Stimulated activated naive CD8-positive, alpha-beta T cell treated with anti-CD3 and anti-CD28 coated beads, Interleukin-15, Interleukin-2, amounts not matched to agents 100 ng/mL and 50 ng/mL, for 24 hours (primary cell): ENCODE data around the gene EPHA4.

ENCODE experiments used
- H3K27ac Mint-ChIP-seq: one replicate; pipeline ENCODE4 v1.8.0; 2021; ENCODE audit warnings: mild to moderate bottlenecking, mixed read lengths
- H3K27me3 Mint-ChIP-seq: one replicate; pipeline ENCODE4 v1.8.0; 2021; ENCODE audit warnings: mixed read lengths
- H3K36me3 Mint-ChIP-seq: one replicate; pipeline ENCODE4 v1.8.0; 2021; ENCODE audit warnings: low read depth, mixed read lengths
- H3K4me1 Mint-ChIP-seq: one replicate; pipeline ENCODE4 v1.8.0; 2021; ENCODE audit warnings: low read depth, mixed read lengths
- H3K4me3 Mint-ChIP-seq: one replicate; pipeline ENCODE4 v1.8.0; 2021; ENCODE audit warnings: mild to moderate bottlenecking, mixed read lengths
- H3K9me3 Mint-ChIP-seq: one replicate; pipeline ENCODE4 v1.8.0; 2021; ENCODE audit warnings: mixed read lengths

EPHA4 gene

DNA sequence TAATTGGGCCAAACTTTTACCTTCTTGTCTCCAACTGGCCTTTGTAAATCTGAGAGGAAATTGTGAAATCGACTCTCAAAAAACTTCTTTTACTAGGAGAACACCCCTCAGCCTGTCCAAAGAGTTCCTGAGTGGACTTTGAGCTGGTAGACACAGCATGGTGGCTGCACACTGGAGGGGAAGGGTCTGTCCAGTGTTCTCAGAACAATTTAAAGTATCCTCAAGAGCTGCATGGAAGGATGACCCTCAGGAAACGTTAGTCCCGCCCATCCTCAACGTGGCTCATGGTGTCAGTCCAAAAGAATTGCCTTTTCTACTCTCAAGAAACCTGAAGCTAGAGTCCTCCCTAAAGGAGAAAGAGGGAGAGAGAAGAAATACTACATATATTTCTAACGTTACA lies 182.7 kb downstream of the EPHA4 start:
- Mint-ChIP-seq H3K36me3 (no peaks in the 10 kb centered on the region), H3K9me3 (no peaks in the 10 kb centered on the region), H3K27me3 (peaks cover 7% of the 10 kb centered on the region), H3K4me3 (no peak overlapping the region), H3K27ac (no peak overlapping the region), H3K4me1 (no peaks in the 10 kb centered on the region)

DNA sequence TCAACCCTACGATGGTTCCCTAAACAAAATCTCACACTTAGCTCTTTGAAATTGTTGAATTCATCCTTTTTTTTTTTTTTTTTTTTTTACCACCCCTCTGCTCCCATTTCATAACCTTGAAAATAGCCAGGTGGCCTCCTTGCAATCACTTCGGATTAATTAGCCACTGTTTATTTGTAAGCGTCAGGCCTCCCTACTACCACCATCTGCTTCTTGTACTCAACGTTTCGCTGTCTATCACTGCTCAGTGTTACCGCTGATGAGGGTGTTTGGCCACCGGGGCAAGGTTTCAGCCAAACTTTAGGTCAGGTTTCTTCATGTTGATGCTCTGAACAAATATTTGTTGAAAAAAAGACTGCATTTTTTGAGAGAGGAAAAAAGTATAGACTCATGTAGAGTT lies 183.2 kb downstream of the EPHA4 start:
- no peaks in the 10 kb centered on the region for H3K4me1 Mint-ChIP-seq
- no peaks in the 10 kb centered on the region for H3K36me3 Mint-ChIP-seq
- no peak overlapping the region for H3K4me3 Mint-ChIP-seq
- no peaks in the 10 kb centered on the region for H3K9me3 Mint-ChIP-seq
- H3K27ac Mint-ChIP-seq, result no peak overlapping the region
- H3K27me3 Mint-ChIP-seq, result peaks cover 7% of the 10 kb centered on the region

DNA sequence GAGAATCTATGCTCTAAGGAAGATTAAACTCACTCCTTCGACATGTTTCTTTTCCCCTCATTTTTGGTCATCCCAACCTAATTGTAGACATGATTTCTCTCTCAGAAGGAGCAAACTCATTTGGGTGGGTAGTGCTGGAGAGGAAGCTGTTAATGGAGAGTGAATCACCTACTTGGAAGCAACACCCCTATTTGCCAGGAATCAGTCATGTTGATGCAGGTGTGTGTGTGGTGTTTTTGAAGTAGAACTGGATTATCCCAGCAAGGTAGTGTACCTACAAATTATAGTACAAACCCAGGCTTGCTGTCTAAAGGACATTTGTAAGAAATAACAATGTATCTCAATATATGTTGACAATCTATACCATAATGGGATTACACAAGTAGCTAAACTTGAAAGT lies 186.4 kb downstream of the EPHA4 start:
- H3K27me3 Mint-ChIP-seq, result peaks cover 7% of the 10 kb centered on the region
- H3K36me3 Mint-ChIP-seq, result no peaks in the 10 kb centered on the region
- no peaks in the 10 kb centered on the region for H3K4me1 Mint-ChIP-seq
- H3K4me3 Mint-ChIP-seq, result no peak overlapping the region
- no peak overlapping the region for H3K27ac Mint-ChIP-seq
- H3K9me3 Mint-ChIP-seq, result no peaks in the 10 kb centered on the region

DNA sequence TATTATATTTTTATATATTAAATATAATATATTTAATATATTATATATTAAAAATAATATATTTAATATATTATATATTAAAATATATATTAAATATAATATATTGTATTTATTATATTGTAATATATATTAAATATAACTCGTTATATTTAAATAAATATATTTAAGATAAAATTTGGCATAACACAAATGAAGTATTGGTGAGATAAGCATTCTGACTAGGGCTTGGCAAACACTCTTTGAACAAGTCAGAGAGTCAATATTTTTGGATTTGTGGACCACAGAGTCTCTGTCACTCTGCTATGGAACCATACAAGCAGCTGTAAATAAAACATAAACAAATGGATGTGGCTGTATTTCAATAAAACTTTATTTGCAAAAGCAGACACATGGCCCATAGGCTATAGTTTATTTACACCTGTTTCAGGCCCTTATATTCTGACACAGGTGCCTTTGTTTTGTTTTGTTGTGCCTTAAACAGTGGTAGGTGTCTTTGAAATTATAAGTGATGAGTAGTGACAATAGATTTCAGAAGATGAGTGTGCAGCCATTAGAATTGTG lies 190.1 kb downstream of the EPHA4 start:
- Mint-ChIP-seq H3K4me3 (no peak overlapping the region), H3K27ac (no peak overlapping the region), H3K27me3 (peaks cover 5% of the 10 kb centered on the region), H3K9me3 (no peaks in the 10 kb centered on the region), H3K36me3 (no peaks in the 10 kb centered on the region), H3K4me1 (no peaks in the 10 kb centered on the region)

DNA sequence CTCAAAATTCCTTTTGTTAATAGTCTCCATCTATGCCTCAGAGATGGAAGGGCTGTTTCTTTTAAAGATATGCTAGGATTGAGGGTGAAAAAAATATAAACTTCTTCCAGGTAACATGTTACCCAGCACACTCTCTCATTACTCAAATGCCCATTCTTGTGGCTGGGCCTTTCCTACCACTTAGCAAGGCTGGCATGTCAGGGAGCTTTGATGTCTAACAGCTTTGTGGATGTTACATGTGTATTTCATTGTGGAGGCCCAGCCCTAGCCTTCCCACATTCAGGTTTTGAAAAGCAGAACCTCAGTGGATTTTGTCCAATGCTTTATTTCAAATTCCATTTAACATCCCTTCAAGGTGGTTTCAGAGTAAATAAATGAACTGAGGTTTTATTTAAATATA lies 191.4 kb downstream of the EPHA4 start:
- Mint-ChIP-seq H3K27me3 (no peaks in the 10 kb centered on the region), H3K4me3 (no peak overlapping the region), H3K4me1 (no peaks in the 10 kb centered on the region), H3K9me3 (no peaks in the 10 kb centered on the region), H3K27ac (no peak overlapping the region), H3K36me3 (no peaks in the 10 kb centered on the region)

DNA sequence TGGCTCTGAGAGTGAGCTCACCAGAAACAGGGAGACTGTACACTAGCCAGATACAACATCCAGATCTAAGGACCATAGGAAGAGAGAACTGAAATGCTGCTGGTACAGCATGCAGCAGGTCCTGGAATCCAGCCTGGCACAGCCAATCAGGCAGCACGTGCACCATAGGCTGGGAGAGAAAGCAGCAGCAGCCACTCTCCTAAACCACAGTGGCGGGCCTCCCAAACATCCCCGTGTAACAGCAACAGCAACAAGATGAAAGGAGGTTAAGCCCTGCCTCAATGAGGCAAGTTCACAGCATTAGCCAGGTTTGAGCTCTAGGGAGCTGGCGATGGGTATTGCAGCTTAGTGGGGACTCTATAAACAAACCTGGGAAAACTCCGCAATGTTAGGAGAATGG lies 192.0 kb downstream of the EPHA4 start:
- Mint-ChIP-seq H3K4me1 (no peaks in the 10 kb centered on the region), H3K27me3 (no peaks in the 10 kb centered on the region), H3K9me3 (peaks cover 3% of the 10 kb centered on the region), H3K27ac (no peak overlapping the region), H3K36me3 (no peaks in the 10 kb centered on the region), H3K4me3 (no peak overlapping the region)

DNA sequence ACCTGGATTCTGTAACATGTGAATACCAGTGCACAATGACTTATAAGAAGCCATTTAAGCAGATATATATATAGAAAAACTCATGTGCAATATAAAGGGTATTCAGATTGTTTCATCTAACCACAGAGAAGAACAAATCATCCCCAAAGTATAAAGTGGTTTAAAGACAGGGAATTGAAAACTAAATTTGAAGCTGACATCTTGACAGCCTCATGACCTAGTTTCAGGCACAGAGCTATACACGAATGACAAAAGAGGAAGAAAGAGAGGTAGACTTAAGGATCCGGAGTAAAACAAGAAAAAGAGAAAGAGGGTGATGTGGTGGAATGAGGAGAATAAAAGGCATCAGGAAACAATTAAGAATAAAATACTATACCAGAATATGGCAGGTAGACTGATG lies 194.5 kb downstream of the EPHA4 start:
- no peaks in the 10 kb centered on the region for H3K27me3 Mint-ChIP-seq
- H3K27ac Mint-ChIP-seq, result no peak overlapping the region
- H3K36me3 Mint-ChIP-seq, result no peaks in the 10 kb centered on the region
- peaks cover 6% of the 10 kb centered on the region for H3K9me3 Mint-ChIP-seq
- no peaks in the 10 kb centered on the region for H3K4me1 Mint-ChIP-seq
- no peak overlapping the region for H3K4me3 Mint-ChIP-seq

DNA sequence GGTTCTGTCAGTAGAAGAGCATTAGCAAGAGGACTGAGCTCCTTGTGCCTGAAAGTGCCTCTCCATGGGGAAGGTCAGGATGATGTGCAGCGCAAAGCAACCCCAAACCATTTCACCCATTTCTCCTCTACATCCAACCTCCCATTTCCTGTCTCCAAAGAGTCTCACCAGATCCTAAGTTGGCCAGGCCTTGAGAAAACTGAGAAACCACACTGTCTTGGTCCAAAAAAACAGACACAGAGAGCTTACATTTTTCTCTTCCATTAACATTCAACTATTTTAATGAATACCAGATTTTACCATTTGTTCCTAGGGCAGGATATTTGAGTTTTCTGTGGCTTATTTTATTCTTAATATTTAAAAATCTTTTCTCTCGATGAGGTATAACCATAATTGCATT lies 195.0 kb downstream of the EPHA4 start:
- Mint-ChIP-seq H3K27me3 (peaks cover 2% of the 10 kb centered on the region), H3K27ac (no peak overlapping the region), H3K9me3 (peaks cover 6% of the 10 kb centered on the region), H3K36me3 (no peaks in the 10 kb centered on the region), H3K4me3 (no peak overlapping the region), H3K4me1 (no peaks in the 10 kb centered on the region)

DNA sequence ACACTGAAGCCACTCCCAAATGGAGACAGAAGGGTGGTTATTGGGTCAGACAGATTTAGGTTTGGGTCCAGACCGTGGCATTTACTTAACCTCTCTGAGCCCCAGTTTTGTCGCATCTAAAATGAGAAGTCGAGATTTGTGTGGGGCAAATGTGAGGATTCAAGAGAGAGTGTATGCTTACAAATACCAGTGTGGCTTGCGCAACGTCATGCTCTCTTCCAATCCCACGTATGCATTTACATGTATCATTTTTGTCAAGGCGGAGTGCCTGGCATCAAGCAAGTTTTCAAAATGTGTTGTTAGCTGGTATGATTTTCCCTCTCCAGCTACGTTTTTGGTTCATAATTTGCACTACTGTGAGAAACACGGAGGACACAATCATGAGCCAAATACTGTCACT lies 197.9 kb downstream of the EPHA4 start:
- H3K27me3 Mint-ChIP-seq, result peaks cover 19% of the 10 kb centered on the region
- H3K4me1 Mint-ChIP-seq, result no peaks in the 10 kb centered on the region
- H3K9me3 Mint-ChIP-seq, result peaks cover 6% of the 10 kb centered on the region
- no peaks in the 10 kb centered on the region for H3K36me3 Mint-ChIP-seq
- H3K27ac Mint-ChIP-seq, result no peak overlapping the region
- no peak overlapping the region for H3K4me3 Mint-ChIP-seq

DNA sequence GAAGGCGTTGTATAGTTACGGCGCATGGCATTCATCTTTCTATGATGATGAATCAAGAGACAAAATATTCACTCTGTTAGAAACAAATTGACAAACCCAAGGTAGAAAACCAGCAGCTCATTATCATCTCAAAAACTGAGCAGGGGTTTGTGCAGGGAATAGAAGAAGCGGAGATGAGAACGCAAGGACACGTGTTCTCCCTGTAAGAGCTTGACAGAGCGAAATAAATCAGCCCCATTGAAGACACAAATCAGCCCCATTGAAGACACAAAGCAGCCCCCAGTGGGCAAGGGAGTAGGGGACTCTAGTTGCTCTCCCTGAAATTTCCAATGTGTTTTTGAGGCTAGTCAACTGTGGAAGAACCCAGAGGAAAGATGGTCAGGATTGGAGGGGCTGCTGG lies 199.2 kb downstream of the EPHA4 start:
- peaks cover 20% of the 10 kb centered on the region for H3K27me3 Mint-ChIP-seq
- peaks cover 6% of the 10 kb centered on the region for H3K9me3 Mint-ChIP-seq
- no peaks in the 10 kb centered on the region for H3K36me3 Mint-ChIP-seq
- H3K27ac Mint-ChIP-seq, result no peak overlapping the region
- H3K4me1 Mint-ChIP-seq, result no peaks in the 10 kb centered on the region
- H3K4me3 Mint-ChIP-seq, result no peak overlapping the region

DNA sequence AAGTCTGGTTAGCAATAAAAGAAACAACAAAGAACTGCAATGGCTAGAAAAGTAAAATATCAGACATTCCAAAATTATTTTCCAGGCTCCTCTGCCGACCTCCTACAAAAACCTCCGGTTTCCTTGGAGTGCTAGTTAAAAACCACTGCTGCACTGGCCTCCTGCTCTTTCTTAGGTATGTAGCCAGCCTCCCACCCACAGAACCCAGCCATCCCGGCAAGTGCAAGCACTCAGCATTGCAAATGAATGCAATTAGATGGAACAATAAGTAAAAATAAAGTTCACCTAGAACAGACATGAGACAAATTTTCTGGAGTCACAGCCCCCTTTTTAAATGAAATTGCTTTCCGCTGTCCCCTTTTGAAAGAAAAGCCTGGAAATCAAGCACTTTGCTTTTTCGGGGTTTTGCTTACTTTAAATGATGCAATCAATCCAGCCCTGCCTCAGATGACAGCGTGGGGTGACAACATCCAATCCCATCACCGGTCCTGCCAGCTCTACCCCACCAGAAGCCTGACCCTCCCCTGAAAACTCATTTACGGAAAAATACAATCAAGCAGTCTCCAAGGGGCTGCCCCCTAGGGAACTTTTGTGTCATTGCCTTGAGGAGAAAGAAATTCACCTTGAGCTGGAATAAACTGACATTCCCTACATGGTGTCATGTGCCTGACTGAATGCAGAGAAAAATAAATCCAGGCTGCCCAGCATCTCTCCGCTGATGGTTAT lies 199.8 kb downstream of the EPHA4 start:
- Mint-ChIP-seq H3K9me3 (peaks cover 6% of the 10 kb centered on the region), H3K4me3 (no peak overlapping the region), H3K27me3 (peaks cover 20% of the 10 kb centered on the region), H3K27ac (no peak overlapping the region), H3K4me1 (no peaks in the 10 kb centered on the region), H3K36me3 (no peaks in the 10 kb centered on the region)

DNA sequence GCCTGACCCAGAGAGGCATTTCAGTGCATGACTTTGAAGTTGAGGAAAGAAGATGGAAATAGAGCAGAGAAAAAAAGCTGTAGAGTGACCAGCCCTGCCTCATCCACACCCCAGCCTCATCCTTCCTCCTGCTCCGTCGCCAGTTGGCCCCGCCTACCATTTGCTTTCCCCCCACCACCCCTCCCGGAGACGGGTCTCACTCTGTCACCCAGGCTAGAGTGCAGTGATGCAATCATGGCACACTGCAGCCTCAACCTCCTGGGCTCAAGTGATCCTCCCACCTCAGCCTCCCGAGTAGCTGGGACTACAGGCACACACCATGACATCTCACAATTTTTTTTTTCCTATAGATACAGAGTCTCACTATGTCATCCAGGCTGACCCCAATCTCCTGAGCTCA lies 200.8 kb downstream of the EPHA4 start:
- no peaks in the 10 kb centered on the region for H3K36me3 Mint-ChIP-seq
- no peak overlapping the region for H3K27ac Mint-ChIP-seq
- no peak overlapping the region for H3K4me3 Mint-ChIP-seq
- H3K27me3 Mint-ChIP-seq, result peaks cover 20% of the 10 kb centered on the region
- peaks cover 6% of the 10 kb centered on the region for H3K9me3 Mint-ChIP-seq
- no peaks in the 10 kb centered on the region for H3K4me1 Mint-ChIP-seq

DNA sequence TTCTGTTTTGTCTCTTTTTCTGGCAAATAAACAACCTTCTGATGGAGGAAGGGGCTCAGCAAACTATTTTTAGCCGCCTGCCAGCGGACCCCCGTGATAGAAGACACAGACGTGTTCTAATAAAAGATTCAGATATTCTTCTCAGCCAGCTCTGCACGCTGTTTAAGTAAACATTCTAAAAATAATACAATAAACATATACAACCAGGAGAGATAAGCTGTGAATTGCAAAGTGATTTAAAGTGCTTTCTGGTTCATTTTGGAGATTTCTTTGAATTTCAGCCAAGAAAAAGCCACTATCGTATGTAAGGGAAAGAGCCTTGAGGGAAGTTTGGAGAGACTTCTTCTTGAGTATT lies 201.3 kb downstream of the EPHA4 start:
- Mint-ChIP-seq H3K9me3 (peaks cover 6% of the 10 kb centered on the region), H3K27ac (no peak overlapping the region)

DNA sequence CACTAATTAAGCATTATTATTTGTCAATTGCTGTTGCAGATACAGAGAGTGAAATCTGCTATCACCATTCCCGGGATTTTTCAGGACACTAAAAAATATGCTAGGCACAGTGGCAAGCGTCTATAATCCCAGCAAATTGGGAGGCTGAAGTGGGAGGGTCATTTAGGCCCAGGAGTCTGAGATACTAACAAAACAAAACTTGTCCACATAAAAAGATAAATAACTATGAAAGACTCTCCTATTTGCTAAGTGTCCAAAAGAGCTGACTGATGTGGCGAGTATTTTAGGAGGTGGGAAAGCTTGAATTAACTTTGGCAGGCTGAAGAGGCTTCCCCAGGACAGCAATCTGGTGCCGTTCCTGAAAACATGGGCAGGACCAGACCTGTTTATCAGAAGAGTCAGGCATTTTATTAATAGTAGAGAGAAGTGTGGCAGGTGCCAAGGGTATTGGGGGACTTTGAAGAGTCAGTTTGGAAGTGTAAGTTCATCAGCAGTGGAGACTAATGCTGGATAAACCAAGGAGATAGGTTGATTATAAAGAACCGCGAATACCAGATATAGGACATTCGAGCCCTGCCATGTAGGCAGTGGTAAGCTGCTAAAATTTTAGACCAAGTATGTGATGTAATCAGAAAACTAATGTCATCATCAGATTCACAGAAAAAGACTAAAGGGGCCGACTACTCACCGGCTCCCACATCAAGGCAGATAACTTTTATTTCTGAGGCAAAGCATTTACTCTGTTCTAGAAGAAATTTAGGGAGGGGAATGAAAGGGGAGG lies 201.8 kb downstream of the EPHA4 start:
- H3K4me3 Mint-ChIP-seq, result no peak overlapping the region
- H3K36me3 Mint-ChIP-seq, result no peaks in the 10 kb centered on the region
- peaks cover 20% of the 10 kb centered on the region for H3K27me3 Mint-ChIP-seq
- peaks cover 5% of the 10 kb centered on the region for H3K9me3 Mint-ChIP-seq
- no peaks in the 10 kb centered on the region for H3K4me1 Mint-ChIP-seq
- H3K27ac Mint-ChIP-seq, result no peak overlapping the region

More for the DNA sequence above, 201.3 kb downstream of the EPHA4 start:
- no peaks in the 10 kb centered on the region for H3K4me1 Mint-ChIP-seq
- no peaks in the 10 kb centered on the region for H3K36me3 Mint-ChIP-seq
- peaks cover 20% of the 10 kb centered on the region for H3K27me3 Mint-ChIP-seq
- H3K4me3 Mint-ChIP-seq, result no peak overlapping the region
